ENCODE results near the gene SFXN5. TPM values are rescaled to one million over a fixed set of nuclear protein-coding genes. Genes with fewer than 3 reads are reported as not detected.

The SFXN5 gene
- total and polyA plus RNA-seq, 2 donors (not counting 3 experiments of a cell fraction or from before 2014, with no cell fraction given): 18.7 to 28.6 TPM

- no peaks in the 10 kb centered on the region for H3K36me3 ChIP-seq (ENCODE audit: control insufficient read depth in 2 of 2, extremely low read depth in 1 of 2, insufficient read depth in 2 of 2, low read length in 2 of 2)
- DNase-seq (ENCODE audit: low read depth, low spot score): peak; percentile 36
- intact Hi-C loops (cut with micrococcal nuclease) (no loop called here), dilution Hi-C loops (cut with MboI; ENCODE audit: extremely low pct_ligation_motif_present, low sequenced_read_pairs) (no loop called here)
- no peaks in the 10 kb centered on the region for H3K79me2 ChIP-seq (ENCODE audit: control insufficient read depth, insufficient read depth, low read length)
- H3K9ac ChIP-seq (replicated peaks; ENCODE audit: extremely low read depth, insufficient read depth, low read length): no peak overlapping the region
- H3K27me3 ChIP-seq (ENCODE audit: control insufficient read depth in 2 of 2, insufficient read depth in 2 of 2, low read length in 2 of 2): peaks cover 86 to 98% of the 10 kb centered on the region in 2 experiments
- H3K4me1 ChIP-seq (ENCODE audit: control insufficient read depth, extremely low read depth, insufficient read depth, low read length): peaks cover 11% of the 10 kb centered on the region
- H3K4me2 ChIP-seq (ENCODE audit: insufficient read depth, low read length): peak overlapping the region; percentile 18
- FAIRE-seq: peak; percentile 75
- H3K9me3 ChIP-seq (replicated peaks; ENCODE audit: control insufficient read depth, insufficient read depth, low read length): peaks cover 4% of the 10 kb centered on the region
- H4K20me1 ChIP-seq (replicated peaks; ENCODE audit: control insufficient read depth, extremely low read depth, insufficient read depth, low read length): no peaks in the 10 kb centered on the region
- CTCF ChIA-PET: no interaction called here
- POLR2A ChIA-PET: no interaction called here
- BruUV-seq (replicated peaks): no TSS peak
- no peak for TF ChIP-seq POLR2AphosphoS5 (IDR thresholded peaks at IDR 0.05; ENCODE audit: insufficient read depth, low read depth, low read length)
- TF ChIP-seq EZH2 (IDR thresholded peaks at IDR 0.05; ENCODE audit: borderline replicate concordance, low read depth, low read length, severe bottlenecking): peak; percentile 99
- TF ChIP-seq GATA2 (IDR thresholded peaks at IDR 0.05; ENCODE audit: insufficient read depth, insufficient read length, low read depth, low read length): no peak
- TF ChIP-seq MYC (IDR thresholded peaks at IDR 0.05; ENCODE audit: low read depth, low read length): no peak
- TF ChIP-seq JUN (IDR thresholded peaks at IDR 0.05; ENCODE audit: borderline replicate concordance, insufficient read depth, insufficient read length, low read depth): no peak
- no peak for TF ChIP-seq POLR2A (IDR thresholded peaks at IDR 0.05; ENCODE audit: low read depth, low read length)
- TF ChIP-seq FOS (IDR thresholded peaks at IDR 0.05; ENCODE audit: borderline replicate concordance, insufficient read depth, low read length): peak; percentile 18
- H3K4me3 ChIP-seq (replicated peaks in 1 of 3; ENCODE audit: insufficient read depth in 1 of 3, low read depth in 1 of 3, low read length in 3 of 3): peak overlapping the region in 1 of 3 experiments; percentile 18
- H3K9me1 ChIP-seq (replicated peaks; ENCODE audit: control insufficient read depth, extremely low read depth, insufficient read depth, low read length): no peaks in the 10 kb centered on the region
- no peak overlapping the region for H2AFZ ChIP-seq (ENCODE audit: low read depth, low read length)
- no peak overlapping the region for H3K27ac ChIP-seq (ENCODE audit: insufficient read depth, low read depth, low read length)
Measured at GRCh38 chr2:72920318-72921087, 151.0 kb downstream of the SFXN5 start.
